H1 (cell line): ENCODE results near the gene FRK. TPM values are rescaled to one million over a fixed set of nuclear protein-coding genes. Genes with fewer than 3 reads are reported as not detected.

Source experiments
- CTCF ChIA-PET: fragments of 300-600 bp; sonication (Branson Sonifier 250); formaldehyde crosslinking; loops from one replicate; lab custom pipeline; 2021; ENCODE audit not compliant: partially characterized antibody; lab: Charles Lee
- POLR2A ChIA-PET: fragments of 300-600 bp; sonication (Branson Sonifier 250); formaldehyde crosslinking; loops from one replicate; lab custom pipeline; 2021; ENCODE audit warnings: inconsistent platforms; ENCODE audit not compliant: partially characterized antibody; lab: Charles Lee
- DNase-seq, 2 experiments: peaks; one replicate each; pipeline versions ENCODE4 v3.0.0 to v3.0.0-alpha.2; 2010 to 2022; ENCODE audit warnings: low spot score in 2 of 2, low read depth in 1 of 2, mixed read lengths in 1 of 2
- FAIRE-seq: peaks from 2 replicates; lab custom pipeline; 2011; peaks lifted over from hg19 to GRCh38; lab: Jason Lieb, UNC
- H2AFZ ChIP-seq: 2 replicates; pipeline ENCODE4 v1.8.1; 2012; ENCODE audit warnings: low read length, inconsistent platforms
- H2AK5ac ChIP-seq: 2 replicates; pipeline ENCODE4 v1.6.1; 2013; ENCODE audit warnings: low read depth, low read length
- H2BK120ac ChIP-seq: replicated peaks from 2 replicates; pipeline ENCODE3; 2013; ENCODE audit warnings: low read depth, low read length, inconsistent platforms
- H2BK12ac ChIP-seq: 2 replicates; pipeline ENCODE4 v1.6.1; 2013; ENCODE audit warnings: low read depth, low read length
- H2BK15ac ChIP-seq: 2 replicates; pipeline ENCODE4 v1.6.1; 2013; ENCODE audit warnings: low read length
- H2BK20ac ChIP-seq: 2 replicates; pipeline ENCODE4 v1.6.1; 2013; ENCODE audit warnings: low read length
- H2BK5ac ChIP-seq: 2 replicates; pipeline ENCODE4 v1.6.1; 2013; ENCODE audit warnings: low read depth, low read length
- H3K14ac ChIP-seq: 2 replicates; pipeline ENCODE4 v1.6.1; 2013; ENCODE audit warnings: inconsistent platforms; ENCODE audit not compliant: insufficient read length
- H3K18ac ChIP-seq: 2 replicates; pipeline ENCODE4 v1.6.1; 2013; ENCODE audit warnings: low read length; ENCODE audit errors: extremely low read depth
- H3K23ac ChIP-seq: 2 replicates; pipeline ENCODE4 v1.6.1; 2013; ENCODE audit warnings: inconsistent platforms; ENCODE audit not compliant: insufficient read length
- H3K23me2 ChIP-seq: 2 replicates; pipeline ENCODE4 v1.6.1; 2013; ENCODE audit warnings: low read depth, low read length
- H3K27ac ChIP-seq: 2 replicates; pipeline ENCODE4 v1.6.1; 2011; ENCODE audit warnings: low read depth, low read length, inconsistent platforms
- H3K27me3 ChIP-seq, 4 experiments: replicated peaks in 1 of 4; 1 replicate in 1 of 4; 2 replicates in 3 of 4; pipeline versions ENCODE4 v1.6.1 to v1.8.1; 2011 to 2013; ENCODE audit warnings: low read length in 3 of 4, mild to moderate bottlenecking in 3 of 4, inconsistent platforms in 2 of 4, mixed read lengths in 2 of 4, moderate library complexity in 1 of 4; ENCODE audit not compliant: control insufficient read depth in 3 of 4, insufficient read depth in 3 of 4; ENCODE audit errors: extremely low read depth in 1 of 4
- H3K36me3 ChIP-seq, 4 experiments: 2 replicates each; pipeline versions ENCODE4 v1.6.1 to v1.8.1; 2011 to 2013; ENCODE audit warnings: mild to moderate bottlenecking in 4 of 4, low read length in 3 of 4, moderate library complexity in 2 of 4, control low read depth in 1 of 4, inconsistent platforms in 1 of 4; ENCODE audit not compliant: insufficient read depth in 4 of 4, control insufficient read depth in 2 of 4
- H3K4ac ChIP-seq: replicated peaks from 2 replicates; pipeline ENCODE3; 2013; ENCODE audit warnings: low read length, low read depth, mixed read lengths, inconsistent platforms; ENCODE audit not compliant: insufficient read length
- H3K4me1 ChIP-seq, 4 experiments: replicated peaks in 1 of 4; 1 replicate in 1 of 4; 2 replicates in 3 of 4; pipeline versions ENCODE4 v1.6.1 to v1.8.1; 2011 to 2013; ENCODE audit warnings: low read length in 3 of 4, inconsistent platforms in 2 of 4, mixed read lengths in 1 of 4; ENCODE audit not compliant: insufficient read depth in 4 of 4, control insufficient read depth in 3 of 4
- H3K4me2 ChIP-seq, 2 experiments: 2 replicates each; pipeline versions ENCODE4 v1.6.1 to v1.8.1; 2011 to 2013; ENCODE audit warnings: low read depth in 2 of 2, low read length in 2 of 2, control low read depth in 1 of 2, inconsistent platforms in 1 of 2, mild to moderate bottlenecking in 1 of 2; ENCODE audit not compliant: insufficient read depth in 1 of 2
- H3K4me3 ChIP-seq, 4 experiments: fragments of 200-600, 300-600 bp in 1 of 4; sonication (generic), shearing (Covaris generic), sonication (Bioruptor Twin) in 1 of 4; 2 replicates each; pipeline versions ENCODE4 v1.5.1 to v1.8.1; 2011 to 2016; ENCODE audit warnings: low read length in 4 of 4, low read depth in 3 of 4, control low read depth in 2 of 4, inconsistent platforms in 2 of 4, mild to moderate bottlenecking in 2 of 4, mixed read lengths in 1 of 4, moderate library complexity in 1 of 4; ENCODE audit not compliant: insufficient read depth in 2 of 4; ENCODE audit errors: extremely low read depth in 1 of 4
- H3K56ac ChIP-seq: replicated peaks from 2 replicates; pipeline ENCODE3; 2013; ENCODE audit warnings: low read depth, mild to moderate bottlenecking, mixed read lengths, low read length, inconsistent platforms; ENCODE audit not compliant: insufficient read length
- H3K79me1 ChIP-seq: 2 replicates; pipeline ENCODE4 v1.6.1; 2013; ENCODE audit warnings: low read depth, low read length, control low read depth
- H3K79me2 ChIP-seq, 2 experiments: 2 replicates each; pipeline versions ENCODE4 v1.6.1 to v1.8.1; 2012 to 2013; ENCODE audit warnings: low read length in 2 of 2, mild to moderate bottlenecking in 2 of 2, inconsistent platforms in 1 of 2; ENCODE audit not compliant: insufficient read depth in 2 of 2, control insufficient read depth in 1 of 2
- H3K9ac ChIP-seq, 4 experiments: replicated peaks in 1 of 4; 1 replicate in 1 of 4; 2 replicates in 3 of 4; pipeline versions ENCODE4 v1.6.1 to v1.8.1; 2011 to 2013; ENCODE audit warnings: low read depth in 3 of 4, low read length in 3 of 4, control low read depth in 2 of 4, mild to moderate bottlenecking in 2 of 4, moderate library complexity in 2 of 4, inconsistent platforms in 1 of 4; ENCODE audit errors: extremely low read depth in 1 of 4
- H3K9me3 ChIP-seq, 2 experiments: 2 replicates each; pipeline versions ENCODE4 v1.6.1 to v1.8.1; 2012 to 2013; ENCODE audit warnings: mild to moderate bottlenecking in 2 of 2, moderate library complexity in 2 of 2, control low read depth in 1 of 2, inconsistent platforms in 1 of 2, low read depth in 1 of 2, low read length in 1 of 2, mixed read lengths in 1 of 2; ENCODE audit not compliant: insufficient read depth in 2 of 2
- H4K20me1 ChIP-seq, 2 experiments: replicated peaks in 1 of 2; 2 replicates each; pipeline versions ENCODE3 to v1.8.1; 2011 to 2013; ENCODE audit warnings: inconsistent platforms in 2 of 2, low read length in 2 of 2, mild to moderate bottlenecking in 1 of 2; ENCODE audit not compliant: insufficient read depth in 2 of 2, control insufficient read depth in 1 of 2
- H4K5ac ChIP-seq: 2 replicates; pipeline ENCODE4 v1.6.1; 2013; ENCODE audit warnings: low read length, low read depth, mixed read lengths, inconsistent platforms; ENCODE audit not compliant: insufficient read length
- H4K8ac ChIP-seq: 2 replicates; pipeline ENCODE4 v1.8.0; 2013; ENCODE audit warnings: mild to moderate bottlenecking, moderate library complexity, low read length, inconsistent platforms; ENCODE audit not compliant: insufficient read depth; ENCODE audit errors: extremely low read depth
- H4K91ac ChIP-seq: replicated peaks from 2 replicates; pipeline ENCODE3; 2013; ENCODE audit warnings: low read length, mixed read lengths, inconsistent platforms; ENCODE audit not compliant: insufficient read length
- CBX8 ChIP-seq: fragments of 300-800, 300-1000 bp; sonication (generic); IDR thresholded peaks from 2 replicates; pipeline ENCODE4 v1.7.1; 2016; ENCODE audit warnings: low read depth, low read length, borderline replicate concordance
- SP4 ChIP-seq: IDR thresholded peaks from 2 replicates; pipeline ENCODE4 v1.6.1; 2012; ENCODE audit warnings: low read length, inconsistent platforms
- WGBS, 2 experiments: shearing (Covaris generic) in 1 of 2; methylation state at CpG; one replicate each; pipeline versions ENCODE4 v1.1.6 to v1.1.7; 2013 to 2015; ENCODE audit warnings: low lambda C conversion rate in 2 of 2, mixed read lengths in 2 of 2, inconsistent platforms in 1 of 2, low coverage in 1 of 2, missing lambda C conversion rate in 1 of 2; ENCODE audit not compliant: insufficient replicate concordance in 2 of 2, insufficient coverage in 1 of 2, insufficient read length in 1 of 2; ENCODE audit errors: extremely low coverage in 1 of 2, missing lambda C conversion rate in 1 of 2; 5-methylcytosine and 5-hydroxymethylcytosine counted together
- polyA plus RNA-seq, 7 experiments: library from polyadenylated mRNA; depleted of rRNA in 3 of 7; stranded (reverse) in 5 of 7; unstranded in 2 of 7; fragments of >200 nt in 5 of 7; fragments of 200-250 nt in 2 of 7; gene quantifications; 1 replicate in 5 of 7; 2 replicates in 1 of 7; 4 replicates in 1 of 7; pipeline versions ENCODE4 v1.2.1 to v1.2.3, GENCODE V29; 2011 to 2013; ENCODE audit warnings: missing spikeins in 2 of 7, mixed read lengths in 2 of 7
- total RNA-seq: library from RNA; stranded (reverse); fragmentation: NEBNext Ultra II Directional; extraction: Animal tissue kit (Norgen Biotek cat#: 25700); gene quantifications from 2 replicates; pipeline ENCODE4 v1.2.1, GENCODE V29; 2021

Gene FRK
- total and polyA plus RNA-seq, 2 of the 8 experiments (the other 6 are each of a cell fraction or from before 2014, with no cell fraction given): 0.11 to 0.24 TPM

GRCh38 chr6:116002756-116003155, 57.9 kb downstream of the FRK start:
- Histone ChIP-seq H3K56ac (no peak overlapping the region), H3K9ac (no peak overlapping the region), H3K79me1 (no peaks in the 10 kb centered on the region), H4K20me1 (no peaks in the 10 kb centered on the region), H3K9me3 (no peaks in the 10 kb centered on the region), H3K23me2 (no peaks in the 10 kb centered on the region), H2BK5ac (no peak overlapping the region), H3K79me2 (no peaks in the 10 kb centered on the region), H3K23ac (no peak overlapping the region), H2BK120ac (no peak overlapping the region), H2BK15ac (no peak overlapping the region), H2AK5ac (no peak overlapping the region), H2AFZ (no peak overlapping the region), H3K18ac (no peak overlapping the region), H3K4me3 (no peak overlapping the region), H4K5ac (no peak overlapping the region), H3K4me1 (no peaks in the 10 kb centered on the region), H3K27ac (no peak overlapping the region), H3K27me3 (no peaks in the 10 kb centered on the region), H2BK12ac (0 out of 2 replicates have a peak overlapping the region, but pooled peaks have one; percentile 31), H4K8ac (no peak overlapping the region), H3K4ac (no peak overlapping the region), H3K14ac (no peak overlapping the region), H3K4me2 (no peak overlapping the region), H2BK20ac (no peak overlapping the region), H3K36me3 (no peaks in the 10 kb centered on the region), H4K91ac (no peak overlapping the region)
- DNase-seq: no peak
- ChIA-PET CTCF (interaction anchor here (1.0 to 2.2 kb wide), 2 partner anchors 9 to 44 kb away, joined by 3 to 6 read pairs; no protein-coding TSS in a partner anchor), POLR2A (no interaction called here)
- 81% methylated on average over 5 of the region's 5 CpGs; no CpG with 5 or more reads in 1 of the 2 experiments for WGBS, 2 experiments
- FAIRE-seq: no peak
- no peak for TF ChIP-seq SP4
- no peak for TF ChIP-seq CBX8
